Neural progenitor cell (in vitro differentiated cells): ENCODE results near the gene RTL10. TPM values are rescaled to one million over a fixed set of nuclear protein-coding genes. Genes with fewer than 3 reads are reported as not detected.

Experiments
- DNase-seq: peaks from one replicate; pipeline ENCODE4 v3.0.0-alpha.2; 2016; ENCODE audit warnings: low spot score
- H2AFZ ChIP-seq: fragments of 200-600 bp; sonication (generic); replicated peaks from 2 replicates; pipeline ENCODE4 v1.6.1; 2016; ENCODE audit warnings: antibody characterized with exemption
- H3F3A ChIP-seq: fragments of 200-600 bp; sonication (generic); 2 replicates; pipeline ENCODE4 v1.6.1; 2016; ENCODE audit warnings: antibody characterized with exemption, low read depth
- H3K27ac ChIP-seq: fragments of 200-600 bp; sonication (generic); 2 replicates; pipeline ENCODE4 v1.5.1; 2016; ENCODE audit warnings: mild to moderate bottlenecking
- H3K27me3 ChIP-seq: fragments of 200-600 bp; sonication (generic); 2 replicates; pipeline ENCODE4 v1.6.1; 2016; ENCODE audit warnings: mild to moderate bottlenecking, moderate library complexity
- H3K36me3 ChIP-seq: fragments of 200-600 bp; sonication (generic); 2 replicates; pipeline ENCODE4 v1.5.1; 2016
- H3K4me1 ChIP-seq: fragments of 200-600 bp; sonication (generic); 2 replicates; pipeline ENCODE4 v1.6.1; 2016; ENCODE audit warnings: mixed run types
- H3K4me2 ChIP-seq: fragments of 200-600 bp; sonication (generic); 2 replicates; pipeline ENCODE4 v1.6.1; 2016
- H3K4me3 ChIP-seq: fragments of 200-600 bp; sonication (generic); 2 replicates; pipeline ENCODE4 v1.5.1; 2016
- H3K79me2 ChIP-seq: fragments of 200-600 bp; sonication (generic); 2 replicates; pipeline ENCODE4 v1.6.1; 2016; ENCODE audit warnings: low read depth
- H3K9ac ChIP-seq: fragments of 200-600 bp; sonication (generic); 2 replicates; pipeline ENCODE4 v1.6.1; 2016
- H3K9me3 ChIP-seq: fragments of 200-600 bp; sonication (generic); 2 replicates; pipeline ENCODE4 v1.5.1; 2016; ENCODE audit warnings: low read depth
- H4K20me1 ChIP-seq: fragments of 200-600 bp; sonication (generic); 2 replicates; pipeline ENCODE4 v1.6.1; 2016; ENCODE audit warnings: low read depth
- H3K27ac Mint-ChIP-seq: 3 replicates; pipeline ENCODE4 v1.8.0; 2021; ENCODE audit warnings: mixed read lengths
- H3K27me3 Mint-ChIP-seq: 2 replicates; pipeline ENCODE4 v1.8.0; 2022; ENCODE audit warnings: low read depth, mild to moderate bottlenecking, inconsistent platforms, moderate library complexity, mixed read lengths; ENCODE audit not compliant: insufficient read depth
- H3K36me3 Mint-ChIP-seq: 3 replicates; pipeline ENCODE4 v1.8.0; 2021; ENCODE audit warnings: mixed read lengths
- H3K4me1 Mint-ChIP-seq: 3 replicates; pipeline ENCODE4 v1.8.0; 2021; ENCODE audit warnings: mixed read lengths
- H3K4me3 Mint-ChIP-seq: 3 replicates; pipeline ENCODE4 v1.8.0; 2021; ENCODE audit warnings: mild to moderate bottlenecking, moderate library complexity, mixed read lengths
- H3K9me3 Mint-ChIP-seq: 3 replicates; pipeline ENCODE4 v1.8.0; 2020; ENCODE audit warnings: mixed read lengths
- CTCF ChIP-seq: fragments of 200-600 bp; sonication (generic); IDR thresholded peaks from 2 replicates; pipeline ENCODE4 v1.5.1; 2017; ENCODE audit warnings: antibody characterized with exemption, mild to moderate bottlenecking
- EZH2 ChIP-seq: fragments of 200-600 bp; sonication (generic); IDR thresholded peaks from 2 replicates; pipeline ENCODE4 v1.6.1; 2017; ENCODE audit warnings: antibody characterized with exemption, mild to moderate bottlenecking, moderate library complexity
- EZH2phosphoT487 ChIP-seq: fragments of 200-600 bp; sonication (generic); IDR thresholded peaks from 2 replicates; pipeline ENCODE4 v1.6.1; 2017; ENCODE audit warnings: antibody characterized with exemption
- total RNA-seq: library from RNA; depleted of rRNA; stranded (reverse); fragments of >200 nt; gene quantifications from 2 replicates; pipeline ENCODE4 v1.2.3, GENCODE V29; 2015; ENCODE audit warnings: low replicate concordance

The RTL10 gene
- total RNA-seq, 1 donor from 2014 or later, result 7.3 TPM

- no peaks in the 10 kb centered on the region for H3K79me2 ChIP-seq
- H4K20me1 ChIP-seq, result no peaks in the 10 kb centered on the region
- no peaks in the 10 kb centered on the region for H3K4me1 ChIP-seq
- no peaks in the 10 kb centered on the region for H3F3A ChIP-seq
- no peaks in the 10 kb centered on the region for H3K9me3 Mint-ChIP-seq
- no peak overlapping the region for H3K4me3 ChIP-seq
- H3K27ac ChIP-seq, result no peak overlapping the region
- H3K9ac ChIP-seq, result no peak overlapping the region
- H3K36me3 ChIP-seq, result no peaks in the 10 kb centered on the region
- peaks cover 3% of the 10 kb centered on the region for H3K4me1 Mint-ChIP-seq
- no peaks in the 10 kb centered on the region for H3K9me3 ChIP-seq
- H3K27me3 ChIP-seq, result no peaks in the 10 kb centered on the region
- DNase-seq, result no peak
- no peak overlapping the region for H2AFZ ChIP-seq
- no peak overlapping the region for H3K27ac Mint-ChIP-seq
- H3K27me3 Mint-ChIP-seq, result peaks cover 2% of the 10 kb centered on the region
- no peak overlapping the region for H3K4me3 Mint-ChIP-seq
- no peak overlapping the region for H3K4me2 ChIP-seq
- H3K36me3 Mint-ChIP-seq, result peaks cover 2% of the 10 kb centered on the region
- TF ChIP-seq EZH2 (no peak), CTCF (no peak), EZH2phosphoT487 (no peak)
Measured at GRCh38 chr22:19824926-19825339, 29.7 kb downstream of the RTL10 start.

- H3K36me3 Mint-ChIP-seq, result peaks cover 2% of the 10 kb centered on the region
Measured at GRCh38 chr22:19824212-19824925, 30.3 kb downstream of the RTL10 start.

GRCh38 chr22:19823902-19824211 lies 30.8 kb downstream of the RTL10 start:
- no peak for DNase-seq
- Histone ChIP-seq H4K20me1 (no peaks in the 10 kb centered on the region), H3K9ac (no peak overlapping the region), H3K4me1 (no peaks in the 10 kb centered on the region), H3K4me3 (no peak overlapping the region), H3F3A (no peaks in the 10 kb centered on the region), H3K79me2 (no peaks in the 10 kb centered on the region), H3K27ac (no peak overlapping the region), H3K9me3 (no peaks in the 10 kb centered on the region), H3K36me3 (no peaks in the 10 kb centered on the region), H3K27me3 (no peaks in the 10 kb centered on the region), H3K4me2 (no peak overlapping the region), H2AFZ (no peak overlapping the region)
- H3K4me1 Mint-ChIP-seq, result peaks cover 3% of the 10 kb centered on the region
- peaks cover 2% of the 10 kb centered on the region for H3K36me3 Mint-ChIP-seq
- peak overlapping the region; percentile 20 for H3K27ac Mint-ChIP-seq
- no peaks in the 10 kb centered on the region for H3K9me3 Mint-ChIP-seq
- TF ChIP-seq CTCF (no peak), EZH2 (no peak), EZH2phosphoT487 (no peak)
- no peak overlapping the region for H3K4me3 Mint-ChIP-seq
- peaks cover under 1% of the 10 kb centered on the region for H3K27me3 Mint-ChIP-seq

More at GRCh38 chr22:19824212-19824925, 30.3 kb downstream of the RTL10 start:
- Histone ChIP-seq H3K79me2 (no peaks in the 10 kb centered on the region), H3K4me2 (no peak overlapping the region), H3K36me3 (no peaks in the 10 kb centered on the region), H4K20me1 (no peaks in the 10 kb centered on the region), H3K4me1 (no peaks in the 10 kb centered on the region), H3K4me3 (no peak overlapping the region), H3K27me3 (no peaks in the 10 kb centered on the region), H3K27ac (no peak overlapping the region), H3K9ac (no peak overlapping the region), H3F3A (no peaks in the 10 kb centered on the region), H2AFZ (no peak overlapping the region), H3K9me3 (no peaks in the 10 kb centered on the region)
- Mint-ChIP-seq H3K9me3 (no peaks in the 10 kb centered on the region), H3K4me3 (no peak overlapping the region), H3K4me1 (peaks cover 3% of the 10 kb centered on the region), H3K27ac (no peak overlapping the region), H3K27me3 (peaks cover 2% of the 10 kb centered on the region)
- DNase-seq, result no peak
- TF ChIP-seq EZH2phosphoT487 (no peak), EZH2 (no peak), CTCF (no peak)
